ENCODE results near the gene EIF2S1. TPM values are rescaled to one million over a fixed set of nuclear protein-coding genes. Genes with fewer than 3 reads are reported as not detected.

The EIF2S1 gene
- total and polyA plus RNA-seq, 3 donors from 2014 or later, result 82.1 to 158 (median 83.9) TPM

DNA sequence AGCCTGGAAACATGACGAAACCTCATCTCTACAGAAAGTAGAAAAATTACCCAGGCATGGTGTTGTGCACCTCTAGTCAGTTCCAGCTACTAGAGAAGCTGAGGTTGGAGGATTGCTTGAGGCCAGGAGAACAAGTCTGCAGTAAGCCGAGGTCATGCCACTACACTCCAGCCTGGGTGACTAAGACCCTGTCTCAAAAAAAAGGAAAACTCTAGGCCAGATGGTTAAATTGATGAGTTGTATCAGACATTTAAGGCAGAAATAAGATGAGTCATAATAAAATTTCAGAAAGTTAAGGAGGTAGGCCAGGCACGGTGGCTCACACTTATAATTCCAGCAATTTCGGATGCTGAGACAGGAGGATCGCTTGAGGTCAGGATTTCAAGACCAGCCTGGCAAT lies 10.7 kb downstream of the EIF2S1 start:
- DNase-seq, result no peak
- Histone ChIP-seq H3K27ac (no peak overlapping the region), H3K4me1 (no peaks in the 10 kb centered on the region), H3K36me3 (ENCODE audit: low read depth, missing control alignments) (no peaks in the 10 kb centered on the region), H3K4me3 (no peak overlapping the region), H3K9me3 (no peaks in the 10 kb centered on the region), H3K27me3 (no peaks in the 10 kb centered on the region)
- intact Hi-C loops (cut with DNase I; ENCODE audit: low total_unique reads), result no loop called here
- WGBS, 2 donors, result 91 to 96% methylated on average over 5 of the region's 5 CpGs
- TF ChIP-seq POLR2A (IDR thresholded peaks at IDR 0.05), result no peak
- TF ChIP-seq, protein P1, sequence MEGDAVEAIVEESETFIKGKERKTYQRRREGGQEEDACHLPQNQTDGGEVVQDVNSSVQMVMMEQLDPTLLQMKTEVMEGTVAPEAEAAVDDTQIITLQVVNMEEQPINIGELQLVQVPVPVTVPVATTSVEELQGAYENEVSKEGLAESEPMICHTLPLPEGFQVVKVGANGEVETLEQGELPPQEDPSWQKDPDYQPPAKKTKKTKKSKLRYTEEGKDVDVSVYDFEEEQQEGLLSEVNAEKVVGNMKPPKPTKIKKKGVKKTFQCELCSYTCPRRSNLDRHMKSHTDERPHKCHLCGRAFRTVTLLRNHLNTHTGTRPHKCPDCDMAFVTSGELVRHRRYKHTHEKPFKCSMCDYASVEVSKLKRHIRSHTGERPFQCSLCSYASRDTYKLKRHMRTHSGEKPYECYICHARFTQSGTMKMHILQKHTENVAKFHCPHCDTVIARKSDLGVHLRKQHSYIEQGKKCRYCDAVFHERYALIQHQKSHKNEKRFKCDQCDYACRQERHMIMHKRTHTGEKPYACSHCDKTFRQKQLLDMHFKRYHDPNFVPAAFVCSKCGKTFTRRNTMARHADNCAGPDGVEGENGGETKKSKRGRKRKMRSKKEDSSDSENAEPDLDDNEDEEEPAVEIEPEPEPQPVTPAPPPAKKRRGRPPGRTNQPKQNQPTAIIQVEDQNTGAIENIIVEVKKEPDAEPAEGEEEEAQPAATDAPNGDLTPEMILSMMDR (IDR thresholded peaks at IDR 0.05), result no peak

DNA sequence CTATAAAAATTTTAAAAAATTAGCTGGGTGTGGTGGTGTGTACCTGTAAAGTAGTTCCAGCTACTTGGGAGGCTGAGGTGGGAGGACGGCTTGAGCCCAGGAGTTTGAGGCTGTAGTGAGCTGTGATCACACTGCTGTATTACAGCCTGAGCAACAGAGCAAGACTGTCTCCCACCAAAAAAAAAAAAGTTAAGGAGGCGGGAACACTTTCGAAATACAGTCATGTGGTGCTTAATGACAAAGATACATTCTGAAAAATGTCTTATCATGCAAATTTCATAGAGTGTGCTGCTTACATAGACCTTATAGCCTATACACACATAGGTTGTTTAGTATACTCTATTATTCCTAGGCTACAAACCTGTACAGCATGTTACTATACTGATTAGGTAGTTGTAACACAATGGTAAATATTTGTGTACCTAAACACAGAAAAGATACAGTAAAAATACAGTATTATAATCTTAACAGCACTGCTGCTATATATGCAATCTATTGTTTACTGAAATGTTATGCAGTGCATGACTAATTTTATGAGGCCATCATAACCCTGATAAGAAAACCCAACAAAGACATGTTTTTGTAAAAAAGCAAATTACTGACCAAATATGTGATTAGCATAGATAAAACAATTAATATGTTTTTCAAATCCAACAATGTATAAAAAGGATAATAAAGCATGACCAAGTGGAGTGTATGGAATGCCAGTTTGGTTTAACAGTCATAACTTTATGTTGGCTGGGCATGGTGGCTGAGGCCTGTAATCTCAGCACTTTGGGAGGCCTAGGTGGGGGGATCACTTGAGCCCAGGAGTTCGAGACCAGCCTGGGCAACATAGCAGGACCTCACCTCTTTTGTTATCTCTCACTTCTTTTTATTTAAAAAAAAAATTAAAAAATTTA lies 11.4 kb downstream of the EIF2S1 start:
- H3K4me1 ChIP-seq, result no peaks in the 10 kb centered on the region
- 87 to 93% methylated on average over 4 of the region's 4 CpGs for WGBS, 2 donors
- H3K27me3 ChIP-seq, result no peaks in the 10 kb centered on the region
- intact Hi-C loops (cut with DNase I; ENCODE audit: low total_unique reads), result no loop called here
- H3K27ac ChIP-seq, result no peak overlapping the region
- no peaks in the 10 kb centered on the region for H3K36me3 ChIP-seq (ENCODE audit: low read depth, missing control alignments)
- no peaks in the 10 kb centered on the region for H3K9me3 ChIP-seq
- DNase-seq, result no peak
- no peak overlapping the region for H3K4me3 ChIP-seq
- TF ChIP-seq POLR2A (IDR thresholded peaks at IDR 0.05), result no peak
- TF ChIP-seq, protein P1 (IDR thresholded peaks at IDR 0.05), result no peak

DNA sequence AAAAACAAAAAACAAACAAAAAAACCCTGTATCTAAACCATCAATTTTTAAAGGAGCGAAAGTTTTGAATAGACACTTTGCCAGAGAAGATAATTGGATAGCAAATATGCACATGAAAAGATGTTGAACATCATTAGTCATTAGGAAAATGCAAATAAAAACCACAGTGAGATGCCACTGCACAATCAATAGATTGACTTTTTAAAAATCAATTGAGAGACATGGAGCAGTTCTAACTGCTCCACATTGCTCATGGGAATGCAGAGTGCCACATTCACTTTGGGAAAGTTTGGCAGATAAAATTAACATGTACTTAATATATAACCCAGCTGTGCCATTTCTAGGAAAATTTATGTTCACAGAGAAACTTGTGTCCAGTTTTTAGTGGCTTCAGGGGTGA lies 12.7 kb downstream of the EIF2S1 start:
- intact Hi-C loops (cut with DNase I; ENCODE audit: low total_unique reads), result no loop called here
- 96 to 100% methylated on average over 1 of the region's 1 CpG for WGBS, 2 donors
- no peaks in the 10 kb centered on the region for H3K4me1 ChIP-seq
- no peaks in the 10 kb centered on the region for H3K9me3 ChIP-seq
- no peaks in the 10 kb centered on the region for H3K36me3 ChIP-seq (ENCODE audit: low read depth, missing control alignments)
- no peak for DNase-seq
- no peak overlapping the region for H3K27ac ChIP-seq
- no peak for TF ChIP-seq POLR2A (IDR thresholded peaks at IDR 0.05)
- TF ChIP-seq, protein P1 (IDR thresholded peaks at IDR 0.05), result no peak
- no peaks in the 10 kb centered on the region for H3K27me3 ChIP-seq
- H3K4me3 ChIP-seq, result no peak overlapping the region

DNA sequence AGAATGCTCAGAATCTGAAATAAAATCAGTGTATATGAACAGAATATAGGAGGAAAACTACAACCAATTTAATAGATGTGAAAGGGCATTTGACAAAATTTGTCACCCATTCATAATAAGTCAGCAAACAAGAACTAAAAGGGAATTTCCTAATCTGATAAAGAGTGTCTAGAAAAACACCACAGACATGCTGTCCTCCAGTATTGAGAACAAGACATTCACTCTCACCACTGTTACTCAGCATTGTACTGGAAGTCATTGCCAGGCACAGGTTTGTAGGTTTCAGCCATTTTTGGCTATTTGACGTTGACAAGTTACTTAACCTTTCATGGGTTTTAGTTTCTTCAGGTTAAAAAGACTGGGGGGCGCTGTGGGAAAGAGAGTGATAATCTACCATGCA lies 13.2 kb downstream of the EIF2S1 start:
- no peaks in the 10 kb centered on the region for H3K36me3 ChIP-seq (ENCODE audit: low read depth, missing control alignments)
- TF ChIP-seq, protein P1 (IDR thresholded peaks at IDR 0.05), result no peak
- TF ChIP-seq POLR2A (IDR thresholded peaks at IDR 0.05), result no peak
- H3K27me3 ChIP-seq, result no peaks in the 10 kb centered on the region
- no peak overlapping the region for H3K4me3 ChIP-seq
- WGBS, 2 donors, result 82 to 87% methylated on average over 2 of the region's 2 CpGs
- H3K9me3 ChIP-seq, result no peaks in the 10 kb centered on the region
- no peaks in the 10 kb centered on the region for H3K4me1 ChIP-seq
- intact Hi-C loops (cut with DNase I; ENCODE audit: low total_unique reads), result no loop called here
- DNase-seq, result no peak
- no peak overlapping the region for H3K27ac ChIP-seq

DNA sequence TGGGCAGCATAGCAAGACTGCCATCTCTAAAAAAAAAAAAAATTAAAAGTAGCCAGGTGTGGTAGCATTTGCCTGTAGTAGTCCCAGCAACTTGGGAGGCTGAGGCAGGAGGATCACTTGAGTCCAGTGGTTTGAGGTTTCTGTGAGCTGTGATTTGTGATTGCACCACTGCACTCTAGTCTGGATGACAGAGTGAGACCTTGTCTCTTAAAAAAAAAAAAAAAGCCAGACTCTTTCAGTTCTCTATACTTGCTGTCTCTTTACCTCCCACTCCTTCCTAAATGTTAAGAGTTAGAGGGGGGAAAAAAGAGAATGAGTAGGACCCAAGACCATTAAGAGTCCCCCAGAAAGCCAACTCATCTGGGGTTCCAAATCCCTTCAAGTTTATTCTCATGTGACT lies 17.8 kb downstream of the EIF2S1 start:
- no peak for TF ChIP-seq POLR2A (IDR thresholded peaks at IDR 0.05)
- TF ChIP-seq, protein P1 (IDR thresholded peaks at IDR 0.05), result no peak
- intact Hi-C loops (cut with DNase I; ENCODE audit: low total_unique reads), result no loop called here
- no peaks in the 10 kb centered on the region for H3K27me3 ChIP-seq
- no peaks in the 10 kb centered on the region for H3K36me3 ChIP-seq (ENCODE audit: low read depth, missing control alignments)
- H3K4me1 ChIP-seq, result no peaks in the 10 kb centered on the region
- DNase-seq, result no peak
- H3K9me3 ChIP-seq, result no peaks in the 10 kb centered on the region
- H3K4me3 ChIP-seq, result no peak overlapping the region
- H3K27ac ChIP-seq, result no peak overlapping the region
